DOHH2 (cell line): ENCODE results near the gene SLC35G3.
"Not testable (repeated sequence)": the region's sequence is repeated elsewhere in the genome, so short reads cannot be mapped to it uniquely, and the experiment has no call there.

Experiments used
- EZH2phosphoT487 ChIP-seq: fragments of 200-600 bp; sonication (generic); IDR thresholded peaks from 2 replicates; pipeline ENCODE4 v1.6.1; 2017; ENCODE audit warnings: borderline replicate concordance, mild to moderate bottlenecking, antibody characterized with exemption, low read length, moderate library complexity, mixed read lengths
- TF ChIP-seq, protein P1 (sequence below): fragments of 200-600 bp; sonication (generic); IDR thresholded peaks from one replicate; pipeline ENCODE4 v1.5.1; 2014; ENCODE audit warnings: antibody characterized with exemption, mild to moderate bottlenecking, low read depth, low read length; ENCODE audit not compliant: poor library complexity, severe bottlenecking

GRCh38 chr17:35202582-35202981, 8.4 kb upstream of the SLC35G3 start:
- TF ChIP-seq, protein P1, sequence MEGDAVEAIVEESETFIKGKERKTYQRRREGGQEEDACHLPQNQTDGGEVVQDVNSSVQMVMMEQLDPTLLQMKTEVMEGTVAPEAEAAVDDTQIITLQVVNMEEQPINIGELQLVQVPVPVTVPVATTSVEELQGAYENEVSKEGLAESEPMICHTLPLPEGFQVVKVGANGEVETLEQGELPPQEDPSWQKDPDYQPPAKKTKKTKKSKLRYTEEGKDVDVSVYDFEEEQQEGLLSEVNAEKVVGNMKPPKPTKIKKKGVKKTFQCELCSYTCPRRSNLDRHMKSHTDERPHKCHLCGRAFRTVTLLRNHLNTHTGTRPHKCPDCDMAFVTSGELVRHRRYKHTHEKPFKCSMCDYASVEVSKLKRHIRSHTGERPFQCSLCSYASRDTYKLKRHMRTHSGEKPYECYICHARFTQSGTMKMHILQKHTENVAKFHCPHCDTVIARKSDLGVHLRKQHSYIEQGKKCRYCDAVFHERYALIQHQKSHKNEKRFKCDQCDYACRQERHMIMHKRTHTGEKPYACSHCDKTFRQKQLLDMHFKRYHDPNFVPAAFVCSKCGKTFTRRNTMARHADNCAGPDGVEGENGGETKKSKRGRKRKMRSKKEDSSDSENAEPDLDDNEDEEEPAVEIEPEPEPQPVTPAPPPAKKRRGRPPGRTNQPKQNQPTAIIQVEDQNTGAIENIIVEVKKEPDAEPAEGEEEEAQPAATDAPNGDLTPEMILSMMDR: not testable (repeated sequence)
- not testable (repeated sequence) for TF ChIP-seq EZH2phosphoT487
